Glomerular endothelial cell (primary cell): ENCODE measurements around the gene FAIM2. TPM values are rescaled to one million over a fixed set of nuclear protein-coding genes. Genes with fewer than 3 reads are reported as not detected.

Experiments
- DNase-seq: peaks from one replicate; pipeline ENCODE4 v3.0.0-alpha.2; 2011; ENCODE audit warnings: low read depth, low spot score; ENCODE audit errors: extremely low read depth
- total RNA-seq: library from RNA; depleted of rRNA; stranded (reverse); fragments of >200 nt; gene quantifications from 2 replicates; pipeline ENCODE4 v1.2.3, GENCODE V29; 2015

The FAIM2 gene
- total RNA-seq, 1 donor from 2014 or later: not detected

- no peak for DNase-seq
Measured at GRCh38 chr12:49941556-49942511, 38.1 kb upstream of the FAIM2 start.

DNA sequence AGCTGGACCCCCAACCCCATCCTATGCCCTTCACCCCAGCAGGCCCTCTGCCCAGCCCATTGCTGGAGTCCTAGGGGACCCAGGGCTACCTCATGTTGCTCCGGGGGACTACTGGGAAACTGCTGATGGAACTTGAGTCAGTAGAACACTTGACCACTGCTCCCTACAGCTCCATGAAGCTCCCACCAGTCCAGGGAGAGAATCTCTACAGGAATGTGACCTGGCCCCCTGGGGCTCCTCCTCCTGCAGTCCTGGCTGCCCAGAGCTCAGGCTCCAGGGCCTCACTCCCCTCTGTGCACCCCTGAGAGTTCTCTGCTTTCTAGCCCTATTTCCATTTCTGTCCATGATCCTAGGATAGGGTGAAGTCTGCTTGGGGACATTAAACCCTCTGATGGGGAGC lies 36.0 kb upstream of the FAIM2 start:
- DNase-seq: no peak

- DNase-seq: no peak
Measured at GRCh38 chr12:49939307-49939706, 35.6 kb upstream of the FAIM2 start.

DNA sequence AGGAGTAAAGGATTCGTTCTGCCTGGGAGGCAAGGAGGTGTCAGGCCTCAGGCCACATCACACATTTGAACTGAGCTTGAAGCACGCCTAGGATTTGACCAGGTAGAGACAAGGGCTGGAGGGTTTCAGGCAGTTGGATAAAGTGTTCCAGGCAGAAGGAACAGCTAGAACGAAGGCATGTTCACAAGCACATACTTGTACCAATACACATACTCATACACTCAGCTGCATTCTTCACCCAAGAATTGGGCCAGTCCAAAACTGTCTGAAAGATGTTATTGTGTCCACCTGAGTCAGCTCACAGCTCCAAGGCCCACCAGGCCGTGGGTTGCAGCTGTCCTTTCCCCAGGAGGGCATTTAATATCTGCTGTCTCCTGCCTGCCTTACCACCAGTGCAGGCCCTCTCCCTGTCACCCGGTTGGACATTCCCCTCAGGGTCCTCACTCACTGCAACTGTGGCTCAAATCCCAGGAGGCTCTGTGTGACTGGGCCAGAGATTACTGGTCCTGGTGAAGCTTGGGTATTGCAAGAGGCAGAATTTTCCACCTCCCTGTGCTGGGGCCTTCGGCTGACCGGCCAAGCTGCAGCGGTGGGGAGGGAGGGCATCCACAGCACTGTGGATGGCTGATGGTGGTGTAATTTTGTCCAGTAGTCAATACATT lies 34.1 kb upstream of the FAIM2 start:
- no peak for DNase-seq

- DNase-seq: no peak
Measured at GRCh38 chr12:49936925-49937324, 33.2 kb upstream of the FAIM2 start.

GRCh38 chr12:49934505-49934904 lies 30.8 kb upstream of the FAIM2 start:
- DNase-seq: no peak

DNA sequence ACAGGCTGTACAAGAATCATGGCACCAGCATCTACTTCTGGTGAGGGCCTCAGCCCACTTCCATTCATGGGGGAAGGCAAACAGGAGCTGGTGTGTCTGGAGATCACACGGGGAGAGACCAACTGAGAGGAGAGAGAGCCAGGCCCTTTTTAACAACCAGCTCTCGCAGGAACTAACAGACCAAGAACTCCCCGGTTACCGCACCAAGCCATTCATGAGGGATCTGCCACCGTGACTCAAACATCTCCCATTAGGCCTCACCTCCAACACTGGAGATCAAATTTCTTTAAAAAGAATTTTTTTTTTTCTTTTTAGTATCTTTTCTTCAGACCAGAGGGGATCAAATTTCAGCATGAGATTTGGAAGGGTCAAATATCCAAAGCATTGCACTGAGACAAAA lies 30.1 kb upstream of the FAIM2 start:
- no peak for DNase-seq

GRCh38 chr12:49932533-49933130 lies 28.9 kb upstream of the FAIM2 start:
- no peak for DNase-seq

DNA sequence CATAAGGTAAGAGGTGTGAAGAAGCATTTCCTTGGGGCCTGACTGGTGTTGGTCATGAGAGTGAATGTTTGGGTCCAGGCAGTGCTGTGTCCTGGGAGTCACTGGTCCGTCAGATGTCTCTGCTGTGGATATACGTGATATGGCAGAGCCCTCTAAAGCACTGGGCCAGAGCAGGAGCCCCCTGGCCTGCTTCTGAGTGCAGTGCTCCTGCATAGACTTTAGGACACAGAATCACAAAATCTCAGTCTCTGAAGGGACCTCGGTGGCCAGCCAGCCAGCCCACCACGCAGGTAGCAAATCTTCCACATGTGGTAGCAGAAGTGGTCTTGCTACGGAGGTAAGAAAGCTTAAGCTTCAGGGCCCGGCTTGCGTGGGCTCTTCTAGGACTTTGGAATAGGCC lies 28.3 kb upstream of the FAIM2 start:
- no peak for DNase-seq

- DNase-seq: no peak
Measured at GRCh38 chr12:49930515-49931288, 27.0 kb upstream of the FAIM2 start.

GRCh38 chr12:49929581-49929980 lies 25.9 kb upstream of the FAIM2 start:
- DNase-seq: no peak

DNA sequence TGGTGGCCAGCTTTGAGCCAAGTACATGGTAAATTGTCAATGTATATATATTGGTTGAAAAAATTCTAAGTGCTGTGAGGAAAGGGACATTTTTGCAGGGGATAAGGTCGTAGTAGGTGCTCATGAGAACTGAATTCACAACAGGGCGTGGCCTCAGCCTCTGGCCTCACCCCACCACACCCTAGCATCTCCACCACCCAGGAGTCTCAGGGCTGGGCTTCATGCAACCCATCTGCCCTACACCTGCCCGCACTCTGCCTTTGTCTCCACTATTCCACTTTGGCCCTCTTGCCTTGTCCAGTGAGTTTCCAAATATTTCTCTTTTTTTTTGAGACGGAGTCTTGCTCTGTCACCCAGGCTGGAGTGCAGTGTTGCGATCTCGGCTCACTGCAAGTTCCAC lies 24.8 kb upstream of the FAIM2 start:
- no peak for DNase-seq

DNA sequence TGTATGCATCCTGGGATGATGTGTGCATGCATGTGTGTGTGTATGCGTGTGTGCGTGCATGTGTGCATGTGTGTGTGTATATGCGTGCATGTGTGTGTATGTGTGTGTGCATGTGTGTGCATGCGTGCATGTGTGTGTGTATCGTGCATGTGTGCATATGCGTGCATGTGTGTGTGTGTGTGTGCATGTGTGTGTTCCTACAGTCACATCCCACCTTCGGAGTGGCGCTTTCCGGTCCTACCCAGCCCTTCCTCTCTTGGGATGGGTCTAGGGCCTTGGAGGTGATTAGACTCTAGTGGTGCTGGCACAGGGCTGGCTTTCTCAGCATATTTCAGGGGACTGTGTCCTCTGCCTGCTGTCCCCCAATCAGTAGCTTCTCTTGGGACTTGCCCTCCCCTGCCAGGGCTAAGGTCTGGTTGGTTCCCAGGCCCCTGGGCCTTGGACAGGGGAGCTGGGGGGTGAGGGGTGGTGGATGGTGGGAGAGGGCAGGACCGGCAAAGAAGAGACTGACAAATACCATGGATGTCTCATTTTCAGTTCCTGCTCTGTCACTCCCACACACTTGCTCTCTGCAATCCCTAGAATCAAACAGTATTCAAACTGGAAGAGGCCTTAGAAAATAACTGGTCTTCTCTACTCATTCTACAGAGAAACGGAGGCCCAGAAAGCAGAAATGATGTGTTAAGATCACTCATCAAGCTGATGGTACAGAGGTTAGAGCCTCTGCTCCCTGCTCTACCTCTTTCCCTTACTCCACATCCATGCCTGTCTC lies 21.9 kb upstream of the FAIM2 start:
- DNase-seq: no peak

DNA sequence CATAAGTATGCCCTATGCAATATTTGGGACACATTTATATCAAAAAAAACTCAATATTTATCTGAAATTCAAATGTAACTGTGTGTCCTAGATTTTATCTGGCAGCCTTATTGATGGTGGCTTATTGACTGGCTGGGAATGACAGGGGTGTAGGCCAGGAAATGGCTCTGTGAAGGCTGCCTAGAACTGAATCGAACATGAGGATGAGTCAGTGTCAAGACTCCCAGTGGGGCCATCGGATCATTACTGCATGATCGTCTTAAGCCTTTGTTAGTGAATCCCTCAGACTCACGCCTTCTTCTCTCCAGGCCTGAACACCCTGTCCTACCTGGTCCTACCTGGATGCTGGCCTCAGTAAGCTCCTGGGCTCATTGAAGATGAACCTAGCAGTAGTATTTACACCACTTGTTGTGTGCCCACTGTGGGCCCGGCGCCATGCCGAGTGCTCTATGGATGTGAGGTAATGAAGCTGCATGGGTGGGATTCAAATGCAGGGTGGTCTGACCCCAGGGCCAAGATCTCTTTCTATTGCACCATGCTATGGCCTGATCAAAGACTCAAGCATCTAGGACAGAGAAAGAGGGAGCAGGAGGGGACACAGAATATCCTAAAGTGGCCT lies 21.0 kb upstream of the FAIM2 start:
- no peak for DNase-seq

DNA sequence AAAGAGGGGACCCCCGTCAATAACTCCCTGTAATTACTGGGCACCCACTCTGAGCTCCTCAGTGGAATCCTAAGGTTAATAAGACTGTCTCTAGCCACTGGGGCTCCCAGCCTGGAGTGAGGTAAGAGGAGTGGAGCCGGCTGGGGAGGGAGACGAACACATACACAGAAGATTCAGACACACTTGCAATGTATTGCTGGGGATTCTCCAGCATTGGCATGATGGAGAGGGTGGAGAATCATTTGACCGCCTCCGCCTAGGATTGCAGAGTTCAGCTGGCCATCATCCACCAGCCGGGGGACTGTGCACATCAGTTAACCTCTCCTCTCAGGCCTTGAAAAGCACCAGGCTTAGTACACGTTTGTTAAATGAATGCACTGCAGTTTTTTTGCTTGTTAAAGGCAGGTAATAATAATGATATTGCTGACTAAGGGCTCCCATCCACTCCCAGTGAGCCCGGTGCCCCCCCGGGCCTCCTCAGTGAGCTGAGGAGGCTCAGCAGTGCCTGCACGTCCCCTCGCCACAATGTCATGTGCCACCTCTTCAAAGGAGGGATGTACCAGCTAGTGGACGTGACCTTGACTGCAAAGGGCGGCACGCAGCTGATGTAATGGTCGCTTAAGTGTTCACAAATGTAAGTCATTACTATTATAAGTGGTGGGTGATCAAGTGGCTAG lies 20.3 kb upstream of the FAIM2 start:
- no peak for DNase-seq

DNA sequence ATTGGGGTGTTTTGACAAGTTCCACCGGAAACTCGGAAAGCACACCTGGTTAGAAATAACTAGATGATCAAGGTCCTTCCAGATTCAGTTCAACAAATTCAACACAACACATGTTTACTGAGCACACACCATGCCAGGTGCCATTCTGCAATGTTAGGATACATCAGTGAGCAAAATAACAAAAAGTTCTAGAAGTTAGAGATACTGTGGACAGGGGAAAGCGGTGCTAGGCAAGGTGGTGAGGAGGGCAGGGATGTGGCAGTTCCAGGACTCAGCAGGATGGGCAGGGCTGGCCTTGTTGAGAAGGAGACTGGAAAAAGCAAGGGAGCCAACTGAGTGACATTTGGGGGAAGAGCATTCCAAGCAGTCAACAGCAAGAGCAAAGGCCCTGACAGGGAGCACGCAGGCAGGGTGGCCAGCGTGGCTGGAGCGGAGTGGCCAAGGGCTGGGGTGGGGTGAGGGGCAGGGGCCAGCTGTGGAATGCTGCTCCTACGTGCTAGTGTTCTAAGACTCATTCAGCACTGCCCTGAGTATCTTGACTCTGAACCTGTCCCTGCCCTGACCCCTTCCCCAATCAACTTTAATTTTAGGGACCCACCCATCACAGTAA lies 19.4 kb upstream of the FAIM2 start:
- DNase-seq: no peak

DNA sequence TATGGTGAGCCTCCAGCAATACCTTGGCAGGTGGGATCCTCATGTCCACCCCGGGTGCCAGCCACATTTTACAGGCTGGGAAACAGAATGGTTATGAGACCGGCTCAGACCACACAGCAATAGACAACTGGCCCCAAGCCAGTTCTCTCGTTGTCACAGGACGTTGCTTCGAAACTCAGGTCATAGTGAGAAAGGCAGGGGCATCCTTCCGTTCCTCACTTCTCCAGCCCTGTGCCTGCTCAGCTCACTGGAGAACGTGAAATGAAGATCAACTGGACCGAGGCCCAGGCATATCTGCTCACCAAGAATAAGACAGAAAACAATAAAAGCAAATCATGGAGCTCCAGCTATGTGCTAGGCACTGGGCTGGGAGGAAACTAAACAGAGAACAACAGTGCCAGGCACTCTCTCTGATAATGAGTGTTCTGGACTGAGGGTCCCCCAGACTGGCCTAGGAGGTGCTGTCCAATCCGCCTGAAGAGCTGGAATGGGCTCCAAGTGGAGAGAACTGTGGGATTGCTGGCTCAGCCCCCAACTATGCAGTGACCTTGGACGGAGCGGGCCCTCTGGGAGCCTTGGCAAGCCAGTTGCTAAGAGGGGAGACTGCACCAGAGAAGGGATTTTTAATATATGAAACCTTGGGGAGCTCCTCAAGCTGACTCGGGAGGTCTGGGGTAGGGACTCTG lies 18.8 kb upstream of the FAIM2 start:
- no peak for DNase-seq

DNA sequence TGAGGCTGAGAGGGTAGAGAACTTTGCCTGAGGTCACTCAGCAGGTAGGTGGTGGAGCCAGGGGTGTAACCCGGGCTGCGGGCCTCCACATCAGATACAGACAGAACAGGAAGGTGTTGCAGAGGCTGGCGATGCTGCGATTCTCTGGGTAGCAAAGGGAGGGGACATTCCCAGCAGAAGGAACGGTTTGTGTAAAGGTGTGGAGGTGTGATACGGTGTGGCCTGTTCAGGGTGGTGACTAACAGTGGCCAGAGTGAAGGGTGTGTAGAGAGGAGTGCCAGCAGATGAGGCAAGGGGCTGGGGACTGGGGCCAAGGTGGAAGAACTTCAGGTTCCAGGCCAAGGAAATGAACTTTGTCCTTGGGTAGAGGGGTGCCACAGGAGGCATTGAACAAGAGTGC lies 18.2 kb upstream of the FAIM2 start:
- DNase-seq: no peak
